DOHH2 (cell line): ENCODE data around the gene KRTAP10-9.
"Not testable (repeated sequence)": the region's sequence is repeated elsewhere in the genome, so short reads cannot be mapped to it uniquely, and the experiment has no call there.

Experiments used
- H3F3A ChIP-seq: fragments of 200-600 bp; sonication (generic), shearing (Covaris generic); 2 replicates; pipeline ENCODE4 v1.6.0; 2016; ENCODE audit warnings: antibody characterized with exemption, mild to moderate bottlenecking; ENCODE audit not compliant: control insufficient read depth, insufficient read depth
- H3K27ac ChIP-seq: fragments of 200-600 bp; sonication (generic); 2 replicates; pipeline ENCODE4 v1.5.1; 2014; ENCODE audit warnings: low read depth, mild to moderate bottlenecking, low read length, moderate library complexity
- H3K27me3 ChIP-seq: fragments of 200-600 bp; sonication (generic); 2 replicates; pipeline ENCODE4 v1.6.1; 2014; ENCODE audit warnings: mild to moderate bottlenecking, low read length, mixed read lengths; ENCODE audit not compliant: control insufficient read depth
- H3K36me3 ChIP-seq: fragments of 200-600 bp; sonication (generic); 2 replicates; pipeline ENCODE4 v1.6.1; 2014; ENCODE audit warnings: mild to moderate bottlenecking, low read length, moderate library complexity, mixed read lengths; ENCODE audit not compliant: control insufficient read depth
- H3K4me1 ChIP-seq: fragments of 200-600 bp; sonication (generic); 2 replicates; pipeline ENCODE4 v1.6.1; 2014; ENCODE audit warnings: mild to moderate bottlenecking, low read length, mixed read lengths; ENCODE audit not compliant: control insufficient read depth
- H3K4me2 ChIP-seq: fragments of 200-600 bp; sonication (generic); 2 replicates; pipeline ENCODE4 v1.6.0; 2014; ENCODE audit warnings: mild to moderate bottlenecking, low read length, moderate library complexity
- H3K4me3 ChIP-seq: fragments of 200-600 bp; sonication (generic); 2 replicates; pipeline ENCODE4 v1.5.1; 2014; ENCODE audit warnings: mild to moderate bottlenecking, low read length, mixed read lengths
- H3K79me2 ChIP-seq: fragments of 200-600 bp; sonication (generic); 2 replicates; pipeline ENCODE4 v1.6.1; 2014; ENCODE audit warnings: mild to moderate bottlenecking, low read length, mixed read lengths; ENCODE audit not compliant: control insufficient read depth
- H3K9me2 ChIP-seq: fragments of 200-600 bp; sonication (generic); replicated peaks from 2 replicates; pipeline ENCODE4 v1.6.1; 2014; ENCODE audit warnings: mild to moderate bottlenecking, low read length, mixed read lengths; ENCODE audit not compliant: control insufficient read depth
- H3K9me3 ChIP-seq: fragments of 200-600 bp; sonication (generic); 2 replicates; pipeline ENCODE4 v1.6.1; 2014; ENCODE audit warnings: antibody characterized with exemption, low read length, mixed read lengths; ENCODE audit not compliant: control insufficient read depth, insufficient read depth
- H4K20me1 ChIP-seq: fragments of 200-600 bp; sonication (generic); 2 replicates; pipeline ENCODE4 v1.6.0; 2014; ENCODE audit warnings: low read depth, mild to moderate bottlenecking, antibody characterized with exemption, low read length, moderate library complexity; ENCODE audit not compliant: control insufficient read depth, insufficient read depth
- CTCF ChIP-seq: fragments of 200-600 bp; sonication (generic); IDR thresholded peaks from one replicate; pipeline ENCODE4 v1.5.1; 2014; ENCODE audit warnings: antibody characterized with exemption, mild to moderate bottlenecking, low read depth, low read length; ENCODE audit not compliant: poor library complexity, severe bottlenecking
- EZH2phosphoT487 ChIP-seq: fragments of 200-600 bp; sonication (generic); IDR thresholded peaks from 2 replicates; pipeline ENCODE4 v1.6.1; 2017; ENCODE audit warnings: borderline replicate concordance, mild to moderate bottlenecking, antibody characterized with exemption, low read length, moderate library complexity, mixed read lengths

The KRTAP10-9 gene

GRCh38 chr21:44644878-44645277 is 18.0 kb downstream of the KRTAP10-9 start:
- Histone ChIP-seq H3K27me3 (no peaks in the 10 kb centered on the region), H3K4me3 (no peak overlapping the region), H3K27ac (no peak overlapping the region), H3K9me3 (peaks cover 12% of the 10 kb centered on the region; the same call in 1 of the 2 replicates), H3F3A (no peaks in the 10 kb centered on the region), H4K20me1 (no peaks in the 10 kb centered on the region), H3K79me2 (no peaks in the 10 kb centered on the region), H3K4me1 (no peaks in the 10 kb centered on the region), H3K9me2 (no peaks in the 10 kb centered on the region), H3K36me3 (no peaks in the 10 kb centered on the region), H3K4me2 (no peak overlapping the region)
- TF ChIP-seq CTCF (no peak), EZH2phosphoT487 (no peak)

- H3K79me2 ChIP-seq, H3K27me3 ChIP-seq, H3F3A ChIP-seq, H3K9me2 ChIP-seq, H3K27ac ChIP-seq, H3K4me1 ChIP-seq, H3K4me2 ChIP-seq, H4K20me1 ChIP-seq, H3K36me3 ChIP-seq, H3K4me3 ChIP-seq: not testable (repeated sequence)
- peaks cover 12% of the 10 kb centered on the region; the same call in 1 of the 2 replicates for H3K9me3 ChIP-seq
Observed at GRCh38 chr21:44646366-44647221, 19.7 kb downstream of the KRTAP10-9 start, which contains the start of gene KRTAP10-11. Gene KRTAP10-11 (plus strand): TSS chr21:44646414. CDS start chr21:44646459, 45 bp downstream.

GRCh38 chr21:44647222-44647552 is 20.3 kb downstream of the KRTAP10-9 start:
- Histone ChIP-seq H3K4me2 (no peak overlapping the region), H3F3A (no peaks in the 10 kb centered on the region), H3K27me3 (no peaks in the 10 kb centered on the region), H4K20me1 (no peaks in the 10 kb centered on the region), H3K9me3 (peaks cover 12% of the 10 kb centered on the region; the same call in 1 of the 2 replicates), H3K79me2 (no peaks in the 10 kb centered on the region), H3K27ac (no peak overlapping the region), H3K4me1 (no peaks in the 10 kb centered on the region), H3K4me3 (no peak overlapping the region), H3K36me3 (no peaks in the 10 kb centered on the region), H3K9me2 (no peaks in the 10 kb centered on the region)
- TF ChIP-seq EZH2phosphoT487 (no peak), CTCF (no peak)

GRCh38 chr21:44648557-44649311 is 21.8 kb downstream of the KRTAP10-9 start:
- Histone ChIP-seq H3K27me3 (no peaks in the 10 kb centered on the region), H3K4me1 (no peaks in the 10 kb centered on the region), H3K4me3 (no peak overlapping the region), H3K79me2 (no peaks in the 10 kb centered on the region), H3K27ac (no peak overlapping the region), H3K9me3 (peaks cover 12% of the 10 kb centered on the region; the same call in 1 of the 2 replicates), H3K9me2 (no peaks in the 10 kb centered on the region), H3K36me3 (no peaks in the 10 kb centered on the region), H3K4me2 (no peak overlapping the region), H3F3A (no peaks in the 10 kb centered on the region), H4K20me1 (no peaks in the 10 kb centered on the region)
- no peak for TF ChIP-seq EZH2phosphoT487
- no peak for TF ChIP-seq CTCF
